ENCODE results near the gene STRIP1. TPM values are rescaled to one million over a fixed set of nuclear protein-coding genes. Genes with fewer than 3 reads are reported as not detected.

The STRIP1 gene
- total and polyA plus RNA-seq, 2 of the 8 experiments (the other 6 are each of a cell fraction or from before 2014, with no cell fraction given), result 21.3 to 45.6 TPM

DNA sequence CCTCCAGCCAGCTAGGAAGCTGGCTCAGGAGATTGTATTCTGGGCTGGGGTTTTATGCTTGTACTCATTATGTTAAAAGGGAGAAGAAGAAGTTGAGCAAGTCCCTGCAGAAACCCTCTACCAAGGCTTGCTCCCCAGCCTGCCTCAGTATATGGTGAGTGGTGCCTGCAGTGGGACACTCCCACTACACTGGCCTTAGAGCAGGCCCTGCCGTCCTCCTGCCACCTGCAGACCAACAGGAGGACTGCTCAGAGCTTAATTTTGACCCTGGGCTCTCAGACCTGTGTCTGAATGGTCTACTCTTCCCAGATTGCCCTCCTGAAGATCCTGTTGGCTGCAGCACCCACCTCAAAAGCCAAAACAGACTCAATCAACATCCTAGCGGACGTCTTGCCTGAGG lies 13.0 kb downstream of the STRIP1 start:
- Histone ChIP-seq H2AK5ac (ENCODE audit: low read depth, low read length) (no peak overlapping the region), H3K23ac (ENCODE audit: insufficient read length) (no peak overlapping the region), H4K91ac (replicated peaks; ENCODE audit: insufficient read length, low read length) (no peak overlapping the region), H2BK12ac (ENCODE audit: low read depth, low read length) (no peak overlapping the region), H3K56ac (replicated peaks; ENCODE audit: insufficient read length, low read depth, low read length) (no peak overlapping the region), H3K23me2 (ENCODE audit: low read depth, low read length) (no peaks in the 10 kb centered on the region), H3K79me1 (ENCODE audit: low read depth, low read length) (no peaks in the 10 kb centered on the region; the same call in 1 of the 2 replicates), H3K9ac (replicated peaks in 1 of 4; ENCODE audit: extremely low read depth in 1 of 4, low read depth in 3 of 4, low read length in 3 of 4) (no peak overlapping the region), H3K14ac (ENCODE audit: insufficient read length) (no peak overlapping the region), H4K20me1 (replicated peaks in 1 of 2; ENCODE audit: control insufficient read depth in 1 of 2, insufficient read depth in 2 of 2, low read length in 2 of 2) (peaks cover 3 to 11% of the 10 kb centered on the region in 2 experiments), H3K4me2 (ENCODE audit: insufficient read depth in 1 of 2, low read depth in 2 of 2, low read length in 2 of 2) (no peak overlapping the region), H3K4ac (replicated peaks; ENCODE audit: insufficient read length, low read depth, low read length) (no peak overlapping the region), H2BK15ac (ENCODE audit: low read length) (no peak overlapping the region), H2AFZ (ENCODE audit: low read length) (no peak overlapping the region), H3K27me3 (replicated peaks in 1 of 4; ENCODE audit: control insufficient read depth in 3 of 4, extremely low read depth in 1 of 4, insufficient read depth in 3 of 4, low read length in 3 of 4) (no peaks in the 10 kb centered on the region), H4K8ac (ENCODE audit: extremely low read depth, insufficient read depth, low read length) (no peak overlapping the region), H3K4me1 (replicated peaks in 1 of 4; ENCODE audit: control insufficient read depth in 3 of 4, insufficient read depth in 4 of 4, low read length in 3 of 4) (no peaks in the 10 kb centered on the region), H3K4me3 (ENCODE audit: extremely low read depth in 1 of 4, insufficient read depth in 2 of 4, low read depth in 3 of 4, low read length in 4 of 4) (no peak overlapping the region), H3K79me2 (ENCODE audit: control insufficient read depth in 1 of 2, insufficient read depth in 2 of 2, low read length in 2 of 2) (no peaks in the 10 kb centered on the region), H4K5ac (ENCODE audit: insufficient read length, low read depth, low read length) (no peak overlapping the region), H3K36me3 (ENCODE audit: control insufficient read depth in 2 of 4, insufficient read depth in 4 of 4, low read length in 3 of 4) (peaks cover 48 to 94% (median 79%) of the 10 kb centered on the region in 4 experiments), H3K18ac (ENCODE audit: extremely low read depth, low read length) (no peak overlapping the region), H2BK20ac (ENCODE audit: low read length) (no peak overlapping the region), H3K9me3 (ENCODE audit: insufficient read depth in 2 of 2, low read depth in 1 of 2, low read length in 1 of 2) (no peaks in the 10 kb centered on the region), H3K27ac (ENCODE audit: low read depth, low read length) (no peak overlapping the region), H2BK5ac (ENCODE audit: low read depth, low read length) (no peak overlapping the region), H2BK120ac (replicated peaks; ENCODE audit: low read depth, low read length) (no peak overlapping the region)
- ChIA-PET POLR2A (ENCODE audit: partially characterized antibody) (interaction anchor here (1.3 to 1.4 kb wide), 2 partner anchors 9 to 13 kb away, joined by 4 to 6 read pairs; partner anchors contain the start of gene STRIP1), CTCF (ENCODE audit: partially characterized antibody) (interaction anchor here (0.6 to 40.7 kb wide), 10 partner anchors 6 to 364 kb away, joined by 3 to 1450 read pairs (median 6); partner anchors contain the start of genes ALX3 and STRIP1)
- 91% methylated on average over 3 of the region's 3 CpGs; no CpG with 5 or more reads in 1 of the 2 experiments for WGBS, 2 experiments (ENCODE audit: extremely low coverage in 1 of 2, insufficient coverage in 1 of 2, insufficient read length in 1 of 2, insufficient replicate concordance in 2 of 2, low coverage in 1 of 2, low lambda C conversion rate in 2 of 2, missing lambda C conversion rate in 1 of 2)
- DNase-seq (ENCODE audit: low read depth in 1 of 2, low spot score in 2 of 2) (no peak), FAIRE-seq (no peak)
- TF ChIP-seq RAD21 (IDR thresholded peaks at IDR 0.05 in 1 of 2, conservative IDR thresholded peaks at IDR 0.05 in 1 of 2; ENCODE audit: low read depth in 2 of 2, low read length in 2 of 2) (0 out of 4 replicates have a peak, but pooled peaks of 1 of the 2 experiments have one; percentile 2), SAP30 (IDR thresholded peaks at IDR 0.05; ENCODE audit: insufficient read depth, insufficient replicate concordance, low read length) (no peak), TAF1 (IDR thresholded peaks at IDR 0.05; ENCODE audit: low read depth, low read length) (no peak), KDM1A (IDR thresholded peaks at IDR 0.05; ENCODE audit: borderline replicate concordance, low read length) (no peak)
- TF ChIP-seq, protein P1, sequence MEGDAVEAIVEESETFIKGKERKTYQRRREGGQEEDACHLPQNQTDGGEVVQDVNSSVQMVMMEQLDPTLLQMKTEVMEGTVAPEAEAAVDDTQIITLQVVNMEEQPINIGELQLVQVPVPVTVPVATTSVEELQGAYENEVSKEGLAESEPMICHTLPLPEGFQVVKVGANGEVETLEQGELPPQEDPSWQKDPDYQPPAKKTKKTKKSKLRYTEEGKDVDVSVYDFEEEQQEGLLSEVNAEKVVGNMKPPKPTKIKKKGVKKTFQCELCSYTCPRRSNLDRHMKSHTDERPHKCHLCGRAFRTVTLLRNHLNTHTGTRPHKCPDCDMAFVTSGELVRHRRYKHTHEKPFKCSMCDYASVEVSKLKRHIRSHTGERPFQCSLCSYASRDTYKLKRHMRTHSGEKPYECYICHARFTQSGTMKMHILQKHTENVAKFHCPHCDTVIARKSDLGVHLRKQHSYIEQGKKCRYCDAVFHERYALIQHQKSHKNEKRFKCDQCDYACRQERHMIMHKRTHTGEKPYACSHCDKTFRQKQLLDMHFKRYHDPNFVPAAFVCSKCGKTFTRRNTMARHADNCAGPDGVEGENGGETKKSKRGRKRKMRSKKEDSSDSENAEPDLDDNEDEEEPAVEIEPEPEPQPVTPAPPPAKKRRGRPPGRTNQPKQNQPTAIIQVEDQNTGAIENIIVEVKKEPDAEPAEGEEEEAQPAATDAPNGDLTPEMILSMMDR (IDR thresholded peaks at IDR 0.05; ENCODE audit: control extremely low read depth in 1 of 3, insufficient read depth in 1 of 3, low read depth in 1 of 3, low read length in 3 of 3), result peak in 2 of 3 experiments; percentile 28 to 29; a peak in 3 of 4 replicates
